GM10847 (cell line): ENCODE measurements around the gene SCUBE3.

Experiments used
- POLR2A ChIP-seq: IDR thresholded peaks from 2 replicates; pipeline ENCODE4 v1.6.1; 2011; ENCODE audit not compliant: insufficient read length; ENCODE audit errors: extremely low read depth

The SCUBE3 gene

DNA sequence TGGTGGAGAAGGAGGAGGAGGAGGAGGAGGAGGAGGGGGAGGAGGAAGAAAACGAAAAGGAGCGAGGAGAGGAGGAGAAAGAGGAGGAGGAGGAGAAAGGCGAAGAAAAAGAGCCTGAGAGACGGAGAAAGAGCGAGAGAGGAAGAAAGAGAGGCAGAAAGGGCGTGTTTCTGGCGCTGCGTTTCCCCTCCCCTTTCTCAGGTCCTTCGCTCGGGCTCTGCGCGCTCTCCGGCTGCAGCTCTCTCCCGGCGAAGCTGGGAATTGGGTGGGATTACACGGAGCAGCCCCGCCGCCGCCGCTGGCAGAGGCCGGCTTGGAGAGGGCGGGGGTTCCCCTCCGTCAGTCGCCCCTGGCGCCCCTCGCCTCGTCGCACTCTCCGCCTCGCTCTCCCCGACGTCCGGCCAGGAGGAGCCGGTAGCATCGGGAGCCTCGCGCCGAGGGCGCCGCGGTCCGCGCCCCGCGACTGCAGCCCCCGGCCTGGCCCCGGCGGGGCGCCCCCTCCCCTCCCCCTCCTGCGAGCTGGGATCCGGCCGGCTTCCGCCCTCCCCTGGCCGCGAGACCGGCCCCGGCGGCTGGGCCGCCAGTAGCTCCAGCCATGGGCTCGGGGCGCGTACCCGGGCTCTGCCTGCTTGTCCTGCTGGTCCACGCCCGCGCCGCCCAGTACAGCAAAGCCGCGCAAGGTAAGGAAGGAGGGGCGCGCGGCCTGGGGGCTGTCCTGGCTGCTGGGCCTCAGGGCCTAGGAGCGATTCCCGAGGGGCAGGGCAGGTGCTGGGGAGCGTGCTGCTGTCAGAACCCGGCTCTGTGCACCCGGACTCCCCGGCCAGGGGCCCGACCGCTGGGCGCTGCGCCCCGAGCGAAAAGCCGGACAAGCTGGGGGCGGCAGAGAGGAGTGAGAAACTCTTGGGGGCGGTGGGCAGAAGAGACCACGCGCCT is at the start of gene SCUBE3:
Gene SCUBE3, plus strand, starts transcription at position 133 of the 933 bp plus-strand sequence. Its CDS starts 463 bp downstream, at position 596.
- no peak for TF ChIP-seq POLR2A

GRCh38 chr6:35164277-35164676 is 49.5 kb upstream of the SCUBE3 start:
- no peak for TF ChIP-seq POLR2A

GRCh38 chr6:35164868-35165267 is 48.9 kb upstream of the SCUBE3 start:
- TF ChIP-seq POLR2A = no peak

DNA sequence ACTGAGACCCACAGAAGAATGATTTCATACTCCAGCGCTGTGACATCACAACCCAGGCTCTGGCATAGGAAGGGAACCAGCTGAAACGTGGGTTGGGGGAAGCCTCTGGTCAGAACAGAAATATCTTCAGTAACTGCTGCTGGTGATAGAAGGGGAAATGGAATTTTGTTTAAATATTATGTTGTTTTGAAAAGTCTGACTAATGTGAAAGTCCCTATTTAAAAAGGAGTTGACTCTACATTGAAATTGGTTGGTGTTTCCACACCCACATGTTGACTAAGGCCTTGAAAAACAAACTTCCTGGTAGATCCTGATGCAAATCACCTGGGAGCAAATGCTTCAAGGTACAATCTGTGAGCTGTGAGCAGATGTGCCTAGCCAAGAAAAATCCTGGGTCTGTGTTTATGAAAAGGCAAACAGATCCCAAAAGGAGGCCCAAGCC is 48.1 kb upstream of the SCUBE3 start:
- TF ChIP-seq POLR2A = no peak

GRCh38 chr6:35166116-35166515 is 47.6 kb upstream of the SCUBE3 start:
- TF ChIP-seq POLR2A = no peak

DNA sequence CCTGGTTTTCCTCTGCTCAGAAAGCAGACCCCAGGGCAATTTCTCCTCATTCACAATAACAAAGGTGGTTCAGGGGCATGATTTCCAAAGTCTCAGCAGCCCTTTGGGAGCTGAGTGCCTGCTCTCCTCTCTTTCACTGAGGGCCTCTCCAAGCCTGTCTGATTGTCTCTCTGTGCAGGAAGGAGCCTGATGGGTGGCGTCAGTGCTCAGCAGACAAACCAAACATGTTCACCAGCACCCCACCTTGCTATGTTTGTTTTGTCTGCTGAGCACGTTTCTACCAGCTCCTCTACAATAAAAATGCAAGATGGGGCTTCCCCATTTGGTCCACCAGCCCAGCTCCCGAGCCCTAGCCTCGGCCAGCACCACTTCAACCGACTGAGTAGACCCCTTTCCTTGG is 47.2 kb upstream of the SCUBE3 start:
- no peak for TF ChIP-seq POLR2A

- no peak for TF ChIP-seq POLR2A
Measured at GRCh38 chr6:35167505-35167904, 46.3 kb upstream of the SCUBE3 start.

- no peak for TF ChIP-seq POLR2A
Measured at GRCh38 chr6:35168461-35168861, 45.3 kb upstream of the SCUBE3 start.

- TF ChIP-seq POLR2A = no peak
Measured at GRCh38 chr6:35170166-35170565, 43.6 kb upstream of the SCUBE3 start.

DNA sequence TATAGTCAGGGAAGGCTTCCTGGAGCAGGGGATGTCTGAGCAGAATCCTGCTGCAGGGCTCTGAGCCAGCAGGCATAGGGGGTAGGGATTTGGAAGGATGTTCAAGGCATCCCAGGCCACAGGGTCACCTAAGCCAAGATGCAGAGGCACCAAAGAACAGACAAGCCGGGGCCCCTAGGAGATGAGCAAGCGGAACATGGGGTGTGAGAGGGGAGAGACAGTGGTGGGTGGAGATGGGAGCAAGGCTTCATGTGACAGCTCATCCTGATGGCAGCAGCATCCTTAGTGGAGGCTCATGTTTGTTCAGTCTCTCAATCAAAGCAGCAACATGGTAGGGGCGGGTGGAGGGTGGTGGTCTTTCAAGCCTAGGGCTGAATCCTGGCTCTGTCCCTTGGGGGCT is 42.9 kb upstream of the SCUBE3 start:
- no peak for TF ChIP-seq POLR2A

- no peak for TF ChIP-seq POLR2A
Measured at GRCh38 chr6:35173044-35173426, 40.7 kb upstream of the SCUBE3 start.

GRCh38 chr6:35173427-35174087 is 40.2 kb upstream of the SCUBE3 start:
- no peak for TF ChIP-seq POLR2A

DNA sequence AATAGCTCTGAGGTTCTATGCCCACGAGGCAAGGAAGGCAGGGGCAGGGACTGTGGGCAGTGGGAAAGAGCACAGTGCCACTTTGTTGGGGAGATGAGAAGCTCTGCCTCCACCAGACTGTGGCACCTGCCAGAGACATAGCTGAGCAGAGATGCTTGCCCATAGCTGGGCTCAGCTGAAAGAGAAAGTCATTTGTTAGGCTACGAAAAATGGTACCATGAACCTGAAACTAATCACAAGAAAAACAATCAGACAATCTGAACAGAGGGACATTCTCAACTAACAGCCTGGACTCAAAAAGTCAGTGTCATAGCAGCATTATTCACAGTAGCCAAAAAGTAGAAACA is 39.7 kb upstream of the SCUBE3 start:
- TF ChIP-seq POLR2A = no peak

DNA sequence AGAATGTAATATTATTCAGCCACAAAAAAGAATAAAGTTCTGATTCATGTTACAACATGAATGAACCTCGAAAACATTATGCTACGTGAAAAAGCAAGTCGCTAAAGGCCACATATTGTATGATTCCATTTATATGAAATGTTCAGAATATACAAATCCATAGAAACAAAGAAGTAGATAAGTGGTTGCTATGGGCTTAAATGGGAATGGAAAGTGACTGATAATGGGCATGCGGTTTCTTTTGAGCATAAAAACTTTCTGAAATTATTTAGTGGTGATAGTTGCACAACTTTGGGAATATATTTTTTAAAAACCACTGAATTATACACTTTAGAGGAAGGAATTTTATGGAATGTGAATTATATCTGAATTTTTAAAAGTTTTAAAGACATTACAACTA is 39.3 kb upstream of the SCUBE3 start:
- no peak for TF ChIP-seq POLR2A

DNA sequence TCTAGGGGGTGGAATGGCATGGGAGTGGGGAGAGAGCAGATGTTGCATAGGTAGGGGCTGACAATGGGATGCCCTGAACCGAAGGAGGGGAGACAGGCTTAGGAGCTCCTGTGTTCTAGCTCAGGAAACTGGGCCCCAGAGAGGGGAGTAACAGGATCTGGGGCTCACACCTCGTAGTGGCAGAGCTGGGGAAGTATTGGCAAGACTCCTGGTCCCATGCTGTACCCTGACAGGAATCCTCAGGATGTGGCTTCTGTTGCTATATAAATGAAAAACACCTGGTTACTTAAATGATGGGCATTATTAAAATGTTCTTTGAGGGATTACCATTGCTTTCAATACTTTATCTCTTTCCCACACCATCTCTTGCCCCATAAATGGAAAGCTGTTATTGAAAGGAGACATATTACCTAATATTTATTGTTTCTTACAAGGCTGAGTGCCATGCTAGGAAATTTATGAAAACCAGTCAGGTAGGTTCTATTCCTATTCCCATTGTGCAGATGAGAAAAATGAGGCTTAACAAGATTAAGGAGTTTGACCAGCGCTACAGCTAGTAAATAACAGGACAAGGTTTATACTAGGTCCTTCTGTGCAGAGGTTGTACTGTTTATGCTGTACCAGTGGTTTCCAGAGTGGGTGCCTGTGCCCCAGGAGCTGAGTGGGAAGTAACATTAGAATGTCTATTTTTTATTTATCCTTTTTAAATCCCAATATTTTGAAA is 37.3 kb upstream of the SCUBE3 start:
- TF ChIP-seq POLR2A = no peak

GRCh38 chr6:35177157-35177556 is 36.6 kb upstream of the SCUBE3 start:
- TF ChIP-seq POLR2A = no peak
